SK-N-SH (cell line): ENCODE data around the gene NOC2L.

Experiments used
- EP300 ChIP-seq, 2 experiments: IDR thresholded peaks; 2 replicates each; pipeline versions ENCODE4 v1.4.0 to v1.6.1; 2012; ENCODE audit warnings: borderline replicate concordance in 1 of 2, low read depth in 1 of 2, low read length in 1 of 2
- GABPA ChIP-seq: IDR thresholded peaks from 2 replicates; pipeline ENCODE4 v1.4.0; 2012; ENCODE audit warnings: low read depth, mild to moderate bottlenecking
- JUND ChIP-seq: IDR thresholded peaks from 2 replicates; pipeline ENCODE4 v1.4.0; 2012
- MAX ChIP-seq: IDR thresholded peaks from 2 replicates; pipeline ENCODE4 v1.4.0; 2012; ENCODE audit warnings: low read depth
- MEF2A ChIP-seq: IDR thresholded peaks from 2 replicates; pipeline ENCODE4 v1.4.0; 2012; ENCODE audit warnings: low read depth, borderline replicate concordance
- NRF1 ChIP-seq: IDR thresholded peaks from 2 replicates; pipeline ENCODE4 v1.6.1; 2012; ENCODE audit warnings: low read depth, mild to moderate bottlenecking, low read length
- POLR2AphosphoS5 ChIP-seq: IDR thresholded peaks from 2 replicates; pipeline ENCODE4 v1.6.1; 2012; ENCODE audit warnings: low read depth, low read length
- RAD21 ChIP-seq: IDR thresholded peaks from 2 replicates; pipeline ENCODE4 v1.6.1; 2012; ENCODE audit warnings: mild to moderate bottlenecking, low read length
- RCOR1 ChIP-seq: fragments of 150-350 bp; IDR thresholded peaks from 2 replicates; pipeline ENCODE4 v1.6.1; 2017; ENCODE audit warnings: antibody characterized with exemption, low read length
- SMC3 ChIP-seq: IDR thresholded peaks from 2 replicates; pipeline ENCODE4 v1.6.1; 2012; ENCODE audit warnings: low read depth, low read length, improper control_type of control experiment
- TAF1 ChIP-seq: IDR thresholded peaks from 2 replicates; pipeline ENCODE4 v1.6.1; 2012; ENCODE audit warnings: low read depth, mild to moderate bottlenecking, low read length, moderate library complexity, borderline replicate concordance
- USF1 ChIP-seq: IDR thresholded peaks from 2 replicates; pipeline ENCODE4 v1.4.0; 2012; ENCODE audit warnings: low read depth, borderline replicate concordance
- YY1 ChIP-seq: IDR thresholded peaks from 2 replicates; pipeline ENCODE4 v1.4.0; 2012; ENCODE audit warnings: low read depth, mild to moderate bottlenecking
- TF ChIP-seq, protein P1 (sequence below): fragments of 200-600 bp; sonication (generic); IDR thresholded peaks from 2 replicates; pipeline ENCODE4 v1.6.1; 2017; ENCODE audit warnings: antibody characterized with exemption, mild to moderate bottlenecking, moderate library complexity

- TF ChIP-seq, protein P1, sequence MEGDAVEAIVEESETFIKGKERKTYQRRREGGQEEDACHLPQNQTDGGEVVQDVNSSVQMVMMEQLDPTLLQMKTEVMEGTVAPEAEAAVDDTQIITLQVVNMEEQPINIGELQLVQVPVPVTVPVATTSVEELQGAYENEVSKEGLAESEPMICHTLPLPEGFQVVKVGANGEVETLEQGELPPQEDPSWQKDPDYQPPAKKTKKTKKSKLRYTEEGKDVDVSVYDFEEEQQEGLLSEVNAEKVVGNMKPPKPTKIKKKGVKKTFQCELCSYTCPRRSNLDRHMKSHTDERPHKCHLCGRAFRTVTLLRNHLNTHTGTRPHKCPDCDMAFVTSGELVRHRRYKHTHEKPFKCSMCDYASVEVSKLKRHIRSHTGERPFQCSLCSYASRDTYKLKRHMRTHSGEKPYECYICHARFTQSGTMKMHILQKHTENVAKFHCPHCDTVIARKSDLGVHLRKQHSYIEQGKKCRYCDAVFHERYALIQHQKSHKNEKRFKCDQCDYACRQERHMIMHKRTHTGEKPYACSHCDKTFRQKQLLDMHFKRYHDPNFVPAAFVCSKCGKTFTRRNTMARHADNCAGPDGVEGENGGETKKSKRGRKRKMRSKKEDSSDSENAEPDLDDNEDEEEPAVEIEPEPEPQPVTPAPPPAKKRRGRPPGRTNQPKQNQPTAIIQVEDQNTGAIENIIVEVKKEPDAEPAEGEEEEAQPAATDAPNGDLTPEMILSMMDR, result no peak
- no peak for TF ChIP-seq EP300 (IDR thresholded peaks at IDR 0.05; ENCODE audit: borderline replicate concordance in 1 of 2, low read depth in 1 of 2, low read length in 1 of 2)
- no peak for TF ChIP-seq NRF1
- TF ChIP-seq POLR2AphosphoS5, result no peak
- no peak for TF ChIP-seq TAF1
- no peak for TF ChIP-seq MEF2A
- TF ChIP-seq GABPA, result no peak
- no peak for TF ChIP-seq SMC3
- no peak for TF ChIP-seq YY1
- no peak for TF ChIP-seq RCOR1
- no peak for TF ChIP-seq MAX
- TF ChIP-seq JUND, result no peak
- no peak for TF ChIP-seq RAD21
- TF ChIP-seq USF1, result no peak
Observed at GRCh38 chr1:978835-979743, 20.0 kb upstream of the NOC2L start.
